H1 (cell line): ENCODE results near the gene LY6G5B. TPM values are rescaled to one million over a fixed set of nuclear protein-coding genes. Genes with fewer than 3 reads are reported as not detected.

Experiments
- ATF2 ChIP-seq: IDR thresholded peaks from 2 replicates; pipeline ENCODE4 v1.6.1; 2012; ENCODE audit warnings: low read length, inconsistent platforms
- ATF3 ChIP-seq: IDR thresholded peaks from 2 replicates; pipeline ENCODE4 v1.6.1; 2011; ENCODE audit warnings: low read depth, mild to moderate bottlenecking, low read length; ENCODE audit not compliant: insufficient read depth
- BRCA1 ChIP-seq: IDR thresholded peaks from 2 replicates; pipeline ENCODE4 v1.6.1; 2012; ENCODE audit warnings: low read depth, low read length, improper control_type of control experiment
- CBX5 ChIP-seq: fragments of 300-800, 300-1000 bp; sonication (generic); IDR thresholded peaks from 2 replicates; pipeline ENCODE4 v1.7.1; 2016; ENCODE audit warnings: antibody characterized with exemption, low read length, low read depth
- CBX8 ChIP-seq: fragments of 300-800, 300-1000 bp; sonication (generic); IDR thresholded peaks from 2 replicates; pipeline ENCODE4 v1.7.1; 2016; ENCODE audit warnings: low read depth, low read length, borderline replicate concordance
- CEBPB ChIP-seq: IDR thresholded peaks from 2 replicates; pipeline ENCODE4 v1.6.1; 2012; ENCODE audit warnings: low read depth, low read length
- CHD1 ChIP-seq: IDR thresholded peaks from 2 replicates; pipeline ENCODE4 v1.6.1; 2012; ENCODE audit warnings: low read depth, low read length, improper control_type of control experiment
- CHD2 ChIP-seq: IDR thresholded peaks from 2 replicates; pipeline ENCODE4 v1.6.1; 2012; ENCODE audit warnings: low read length, improper control_type of control experiment
- EGR1 ChIP-seq: IDR thresholded peaks from 2 replicates; pipeline ENCODE4 v1.6.1; 2011; ENCODE audit warnings: low read depth, low read length, borderline replicate concordance
- KDM4A ChIP-seq: IDR thresholded peaks from one replicate; pipeline ENCODE4 v1.7.1; 2012; ENCODE audit warnings: low read depth, mild to moderate bottlenecking, moderate library complexity, low read length, inconsistent platforms; ENCODE audit not compliant: severe bottlenecking
- MAFK ChIP-seq: IDR thresholded peaks from 2 replicates; pipeline ENCODE4 v1.6.1; 2012; ENCODE audit warnings: low read depth, mild to moderate bottlenecking, improper control_type of control experiment, low read length
- NANOG ChIP-seq: IDR thresholded peaks from 2 replicates; pipeline ENCODE4 v1.6.1; 2011; ENCODE audit warnings: low read length, low read depth, mild to moderate bottlenecking, inconsistent platforms; ENCODE audit not compliant: insufficient read depth, poor library complexity, severe bottlenecking
- PHF8 ChIP-seq: fragments of 200-600 bp; sonication (generic); conservative IDR thresholded peaks from 2 replicates; pipeline ENCODE4 v1.7.1; 2012; ENCODE audit warnings: low read depth, mild to moderate bottlenecking, inconsistent platforms, low read length, moderate library complexity
- RAD21 ChIP-seq, 2 experiments: IDR thresholded peaks in 1 of 2; conservative IDR thresholded peaks in 1 of 2; 2 replicates each; pipeline ENCODE4 v1.6.1; 2011; ENCODE audit warnings: low read depth in 2 of 2, low read length in 2 of 2, improper control_type of control experiment in 1 of 2, inconsistent platforms in 1 of 2, mild to moderate bottlenecking in 1 of 2, moderate library complexity in 1 of 2
- SAP30 ChIP-seq: fragments of 300-600 bp; sonication (generic); IDR thresholded peaks from 2 replicates; pipeline ENCODE4 v1.7.1; 2012; ENCODE audit warnings: low read length, moderate library complexity, mild to moderate bottlenecking, inconsistent platforms; ENCODE audit not compliant: insufficient read depth, insufficient replicate concordance
- SIX5 ChIP-seq: IDR thresholded peaks from 2 replicates; pipeline ENCODE4 v1.6.1; 2011; ENCODE audit warnings: mild to moderate bottlenecking, low read depth, low read length
- SP4 ChIP-seq: IDR thresholded peaks from 2 replicates; pipeline ENCODE4 v1.6.1; 2012; ENCODE audit warnings: low read length, inconsistent platforms
- SUZ12 ChIP-seq: fragments of 200-600 bp; sonication (generic); IDR thresholded peaks from 2 replicates; pipeline ENCODE4 v1.6.1; 2012; ENCODE audit warnings: mild to moderate bottlenecking, inconsistent platforms, low read length, moderate library complexity, mixed read lengths
- TAF1 ChIP-seq: IDR thresholded peaks from 2 replicates; pipeline ENCODE4 v1.6.1; 2011; ENCODE audit warnings: mild to moderate bottlenecking, low read depth, low read length
- TBP ChIP-seq: IDR thresholded peaks from 2 replicates; pipeline ENCODE4 v1.6.1; 2011; ENCODE audit warnings: low read depth, low read length, improper control_type of control experiment
- TEAD4 ChIP-seq: IDR thresholded peaks from 2 replicates; pipeline ENCODE4 v1.6.1; 2012; ENCODE audit warnings: low read depth, low read length, inconsistent platforms, mixed read lengths
- ZNF274 ChIP-seq: IDR thresholded peaks from 2 replicates; pipeline ENCODE4 v1.7.0; 2012; ENCODE audit warnings: low read length, borderline replicate concordance; ENCODE audit errors: extremely low read depth
- polyA plus RNA-seq, 7 experiments: library from polyadenylated mRNA; depleted of rRNA in 3 of 7; stranded (reverse) in 5 of 7; unstranded in 2 of 7; fragments of >200 nt in 5 of 7; fragments of 200-250 nt in 2 of 7; gene quantifications; 1 replicate in 5 of 7; 2 replicates in 1 of 7; 4 replicates in 1 of 7; pipeline versions ENCODE4 v1.2.1 to v1.2.3, GENCODE V29; 2011 to 2013; ENCODE audit warnings: missing spikeins in 2 of 7, mixed read lengths in 2 of 7
- total RNA-seq: library from RNA; stranded (reverse); fragmentation: NEBNext Ultra II Directional; extraction: Animal tissue kit (Norgen Biotek cat#: 25700); gene quantifications from 2 replicates; pipeline ENCODE4 v1.2.1, GENCODE V29; 2021

LY6G5B gene
- total and polyA plus RNA-seq, 2 of the 8 experiments (the other 6 are each of a cell fraction or from before 2014, with no cell fraction given), result 10.6 to 12.6 TPM

- peak; percentile 79 for TF ChIP-seq TAF1
- TF ChIP-seq CHD2, result no peak
- TF ChIP-seq SP4, result no peak; the same call in 1 of the 2 replicates
- no peak for TF ChIP-seq CBX8
- TF ChIP-seq CHD1, result no peak
- TF ChIP-seq SIX5, result no peak
- TF ChIP-seq CBX5, result no peak
- TF ChIP-seq SUZ12, result no peak
- TF ChIP-seq NANOG, result no peak
- TF ChIP-seq EGR1, result peak; percentile 89
- TF ChIP-seq BRCA1, result no peak
- TF ChIP-seq PHF8, result peak; percentile 77
- no peak for TF ChIP-seq SAP30
- TF ChIP-seq TEAD4, result no peak
- no peak for TF ChIP-seq KDM4A
- TF ChIP-seq CEBPB, result peak; percentile 68; the same call in 1 of the 2 replicates
- no peak for TF ChIP-seq ZNF274
- no peak for TF ChIP-seq MAFK
- peak; percentile 54; the same call in 1 of the 2 replicates for TF ChIP-seq TBP
- no peak for TF ChIP-seq ATF3
- no peak for TF ChIP-seq ATF2
- TF ChIP-seq RAD21 (IDR thresholded peaks at IDR 0.05 in 1 of 2, conservative IDR thresholded peaks at IDR 0.05 in 1 of 2; ENCODE audit: low read depth in 2 of 2, low read length in 2 of 2), result peak in 1 of 2 experiments; percentile 3; a peak in 1 of 4 replicates
Observed at GRCh38 chr6:31660381-31661261, 9.2 kb upstream of the LY6G5B start, which contains the start of gene C6orf47 (continued).
